ENCODE results near the gene DDHD1.

The DDHD1 gene

DNA sequence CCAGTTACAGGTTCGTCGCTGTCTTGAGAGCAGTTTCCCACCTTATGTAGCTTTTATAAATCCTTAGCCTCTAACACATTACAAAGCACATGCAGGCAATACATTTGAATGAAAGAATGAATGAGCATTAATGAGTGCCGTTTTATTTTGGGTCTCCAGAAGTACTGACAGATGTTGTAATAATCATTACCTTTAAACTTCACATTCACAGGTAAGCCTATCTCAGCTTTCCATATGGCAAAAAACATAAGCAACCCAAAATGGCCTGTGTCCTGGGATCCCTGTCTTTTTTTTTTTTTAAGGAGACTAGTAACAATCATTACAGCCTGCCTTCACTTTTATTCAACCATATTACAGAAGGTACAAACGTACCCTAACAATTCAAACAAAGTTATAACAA, 149.3 kb downstream of the DDHD1 start:
- TF ChIP-seq POU2F2 (IDR thresholded peaks at IDR 0.05; ENCODE audit: low read depth, low read length) (no peak), TAF1 (IDR thresholded peaks at IDR 0.05; ENCODE audit: low read depth, low read length) (no peak), POLR2AphosphoS5 (IDR thresholded peaks at IDR 0.05; ENCODE audit: low read depth, low read length) (no peak), PAX5 (IDR thresholded peaks at IDR 0.05; ENCODE audit: insufficient read depth, low read length, severe bottlenecking) (no peak), SPI1 (IDR thresholded peaks at IDR 0.05; ENCODE audit: low read depth, low read length) (no peak), POLR2A (IDR thresholded peaks at IDR 0.05; ENCODE audit: low read depth, low read length) (no peak)
- DNase-seq (ENCODE audit: insufficient read length, low spot score) (no peak), FAIRE-seq (no peak)

- no peak for FAIRE-seq
- TF ChIP-seq SPI1 (IDR thresholded peaks at IDR 0.05; ENCODE audit: low read depth, low read length): no peak
- TF ChIP-seq POLR2A (IDR thresholded peaks at IDR 0.05; ENCODE audit: low read depth, low read length): no peak
- TF ChIP-seq POLR2AphosphoS5 (IDR thresholded peaks at IDR 0.05; ENCODE audit: low read depth, low read length): no peak
- no peak for TF ChIP-seq POU2F2 (IDR thresholded peaks at IDR 0.05; ENCODE audit: low read depth, low read length)
- no peak for TF ChIP-seq TAF1 (IDR thresholded peaks at IDR 0.05; ENCODE audit: low read depth, low read length)
- no peak for TF ChIP-seq PAX5 (IDR thresholded peaks at IDR 0.05; ENCODE audit: insufficient read depth, low read length, severe bottlenecking)
These were observed 150.5 kb downstream of the DDHD1 start for GRCh38 chr14:53002576-53002975.

DNA sequence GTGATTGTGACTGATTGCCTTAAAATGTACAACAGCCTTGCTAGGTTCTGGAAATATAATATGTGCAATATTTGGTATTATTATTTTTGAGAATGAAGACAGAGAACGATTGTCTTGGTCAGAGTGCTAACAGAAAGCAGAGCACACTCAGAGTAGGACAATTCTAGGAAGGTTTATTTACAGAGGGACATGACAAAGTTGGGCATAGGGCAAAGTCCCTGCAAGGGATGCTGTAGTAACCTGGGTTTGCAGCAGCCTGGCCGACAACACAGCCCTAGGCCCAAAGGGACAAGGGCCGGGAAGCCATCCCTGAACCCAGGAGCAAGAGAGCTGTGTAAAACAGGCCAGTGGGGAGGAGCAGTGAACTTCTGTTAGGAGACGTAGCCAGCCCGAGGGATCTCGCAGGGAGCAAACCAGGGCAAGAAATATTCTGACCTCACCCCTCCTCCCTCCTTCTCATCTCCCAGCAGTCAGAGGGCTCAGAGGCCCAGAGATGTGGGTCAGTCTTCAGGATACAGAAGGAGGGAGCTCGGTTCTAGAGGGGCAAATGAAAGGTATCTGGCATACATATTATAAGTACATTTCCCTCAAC, 151.2 kb downstream of the DDHD1 start:
- no peak for TF ChIP-seq POLR2A (IDR thresholded peaks at IDR 0.05; ENCODE audit: low read depth, low read length)
- no peak for TF ChIP-seq TAF1 (IDR thresholded peaks at IDR 0.05; ENCODE audit: low read depth, low read length)
- FAIRE-seq (no peak), DNase-seq (ENCODE audit: insufficient read length, low spot score) (no peak)

More at GRCh38 chr14:53002576-53002975, 150.5 kb downstream of the DDHD1 start:
- DNase-seq (ENCODE audit: insufficient read length, low spot score): no peak

- DNase-seq (ENCODE audit: insufficient read length, low spot score): no peak
- TF ChIP-seq POLR2A (IDR thresholded peaks at IDR 0.05; ENCODE audit: low read depth, low read length): no peak
- no peak for TF ChIP-seq SPI1 (IDR thresholded peaks at IDR 0.05; ENCODE audit: low read depth, low read length)
- TF ChIP-seq POU2F2 (IDR thresholded peaks at IDR 0.05; ENCODE audit: low read depth, low read length): no peak
- TF ChIP-seq TAF1 (IDR thresholded peaks at IDR 0.05; ENCODE audit: low read depth, low read length): no peak
- no peak for TF ChIP-seq PAX5 (IDR thresholded peaks at IDR 0.05; ENCODE audit: insufficient read depth, low read length, severe bottlenecking)
- TF ChIP-seq POLR2AphosphoS5 (IDR thresholded peaks at IDR 0.05; ENCODE audit: low read depth, low read length): no peak
- FAIRE-seq: no peak
These were observed 154.6 kb downstream of the DDHD1 start for GRCh38 chr14:52998376-52999015.

DNA sequence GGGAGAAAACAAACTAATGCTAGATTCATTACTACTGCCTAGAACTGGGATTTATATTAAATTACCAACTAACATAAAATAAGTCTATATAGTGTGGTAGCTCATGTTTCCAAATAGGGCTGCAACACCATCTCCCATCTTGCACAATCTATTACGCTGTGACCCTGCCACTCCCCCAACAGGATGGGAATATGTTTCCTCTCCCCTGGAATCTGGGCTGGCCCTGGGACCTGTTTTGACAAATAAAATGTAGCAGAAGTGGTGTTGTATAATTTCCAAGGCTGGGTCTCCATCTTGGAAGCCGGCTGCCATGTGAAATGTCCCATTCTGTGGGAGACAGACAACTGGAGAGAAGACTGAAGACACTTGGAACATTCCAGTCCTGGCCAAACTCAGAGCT, 156.6 kb downstream of the DDHD1 start:
- FAIRE-seq: no peak

DNA sequence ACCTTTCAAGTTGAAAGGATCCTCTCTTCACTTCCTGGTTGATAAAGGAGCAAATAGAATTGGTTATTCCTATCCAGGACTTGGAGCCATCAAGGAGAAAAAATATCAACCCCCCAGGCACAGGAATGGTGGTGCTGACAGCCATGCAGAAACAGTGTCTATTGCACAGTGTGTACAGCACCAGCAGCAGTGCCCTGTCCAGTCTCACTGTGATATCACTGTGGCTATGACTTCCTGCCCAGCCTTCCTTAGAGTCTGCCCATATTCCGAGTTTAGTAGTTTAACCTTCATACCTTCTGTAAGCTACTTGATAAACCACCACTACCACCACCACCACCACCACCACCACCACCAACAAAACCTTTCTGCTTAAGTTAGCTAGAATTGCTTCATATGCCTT, 157.1 kb downstream of the DDHD1 start:
- DNase-seq (ENCODE audit: insufficient read length, low spot score): no peak
- FAIRE-seq: no peak
- TF ChIP-seq TAF1 (IDR thresholded peaks at IDR 0.05; ENCODE audit: low read depth, low read length) (no peak), POU2F2 (IDR thresholded peaks at IDR 0.05; ENCODE audit: low read depth, low read length) (no peak), POLR2AphosphoS5 (IDR thresholded peaks at IDR 0.05; ENCODE audit: low read depth, low read length) (no peak), PAX5 (IDR thresholded peaks at IDR 0.05; ENCODE audit: insufficient read depth, low read length, severe bottlenecking) (no peak), POLR2A (IDR thresholded peaks at IDR 0.05; ENCODE audit: low read depth, low read length) (no peak), SPI1 (IDR thresholded peaks at IDR 0.05; ENCODE audit: low read depth, low read length) (no peak)

More for the DNA sequence above, 156.6 kb downstream of the DDHD1 start:
- DNase-seq (ENCODE audit: insufficient read length, low spot score): no peak
- TF ChIP-seq PAX5 (IDR thresholded peaks at IDR 0.05; ENCODE audit: insufficient read depth, low read length, severe bottlenecking) (no peak), POU2F2 (IDR thresholded peaks at IDR 0.05; ENCODE audit: low read depth, low read length) (no peak)

GRCh38 chr14:52992236-52992870, 160.8 kb downstream of the DDHD1 start:
- DNase-seq (ENCODE audit: insufficient read length, low spot score) (no peak), FAIRE-seq (no peak)
- TF ChIP-seq SPI1 (IDR thresholded peaks at IDR 0.05; ENCODE audit: low read depth, low read length) (no peak), TAF1 (IDR thresholded peaks at IDR 0.05; ENCODE audit: low read depth, low read length) (no peak), POLR2A (IDR thresholded peaks at IDR 0.05; ENCODE audit: low read depth, low read length) (no peak), POLR2AphosphoS5 (IDR thresholded peaks at IDR 0.05; ENCODE audit: low read depth, low read length) (no peak), POU2F2 (IDR thresholded peaks at IDR 0.05; ENCODE audit: low read depth, low read length) (no peak), PAX5 (IDR thresholded peaks at IDR 0.05; ENCODE audit: insufficient read depth, low read length, severe bottlenecking) (no peak)

- DNase-seq (ENCODE audit: insufficient read length, low spot score) (no peak), FAIRE-seq (no peak)
- no peak for TF ChIP-seq POLR2AphosphoS5 (IDR thresholded peaks at IDR 0.05; ENCODE audit: low read depth, low read length)
- TF ChIP-seq POLR2A (IDR thresholded peaks at IDR 0.05; ENCODE audit: low read depth, low read length): no peak
- no peak for TF ChIP-seq TAF1 (IDR thresholded peaks at IDR 0.05; ENCODE audit: low read depth, low read length)
- TF ChIP-seq SPI1 (IDR thresholded peaks at IDR 0.05; ENCODE audit: low read depth, low read length): no peak
- TF ChIP-seq POU2F2 (IDR thresholded peaks at IDR 0.05; ENCODE audit: low read depth, low read length): no peak
- no peak for TF ChIP-seq PAX5 (IDR thresholded peaks at IDR 0.05; ENCODE audit: insufficient read depth, low read length, severe bottlenecking)
These were observed 165.0 kb downstream of the DDHD1 start for GRCh38 chr14:52988139-52988538.

GRCh38 chr14:52987514-52987913, 165.6 kb downstream of the DDHD1 start:
- FAIRE-seq (no peak), DNase-seq (ENCODE audit: insufficient read length, low spot score) (no peak)
- TF ChIP-seq POLR2AphosphoS5 (IDR thresholded peaks at IDR 0.05; ENCODE audit: low read depth, low read length): no peak
- no peak for TF ChIP-seq POU2F2 (IDR thresholded peaks at IDR 0.05; ENCODE audit: low read depth, low read length)
- no peak for TF ChIP-seq SPI1 (IDR thresholded peaks at IDR 0.05; ENCODE audit: low read depth, low read length)
- TF ChIP-seq PAX5 (IDR thresholded peaks at IDR 0.05; ENCODE audit: insufficient read depth, low read length, severe bottlenecking): no peak
- no peak for TF ChIP-seq POLR2A (IDR thresholded peaks at IDR 0.05; ENCODE audit: low read depth, low read length)
- TF ChIP-seq TAF1 (IDR thresholded peaks at IDR 0.05; ENCODE audit: low read depth, low read length): no peak

Data from GM12891 (cell line).